ENCODE data around the gene MBP.

GRCh38 chr18:77170890-77171410 lies 38.4 kb upstream of the MBP start:
- TF ChIP-seq CTCF (conservative IDR thresholded peaks at IDR 0.05; ENCODE audit: low read depth, low read length) (no peak), EZH2phosphoT487 (IDR thresholded peaks at IDR 0.05; ENCODE audit: borderline replicate concordance, low read length) (no peak)

Measured in PC-3 (cell line).